Fibroblast of lung (primary cell): ENCODE measurements around the gene RHOT2. TPM values are rescaled to one million over a fixed set of nuclear protein-coding genes. Genes with fewer than 3 reads are reported as not detected.
A peak's percentile ranks its signal among the peaks of the same experiment; 100 is the strongest.

ENCODE experiments used
- DNase-seq, 2 donors: peaks; one replicate each; pipeline versions ENCODE4 v3.0.0 to v3.0.0-alpha.2; 2010; ENCODE audit warnings: low read depth in 2 of 2
- H2AFZ ChIP-seq: 2 replicates; pipeline ENCODE4 v1.5.1; 2012; ENCODE audit warnings: low read length, control low read depth, inconsistent platforms
- H3K27ac ChIP-seq: 2 replicates; pipeline ENCODE4 v1.5.1; 2011; ENCODE audit warnings: low read length, control low read depth; ENCODE audit not compliant: insufficient read depth
- H3K27me3 ChIP-seq: 2 replicates; pipeline ENCODE4 v1.5.1; 2011; ENCODE audit warnings: mild to moderate bottlenecking, low read length; ENCODE audit not compliant: control insufficient read depth, insufficient read depth
- H3K36me3 ChIP-seq: 2 replicates; pipeline ENCODE4 v1.5.1; 2011; ENCODE audit warnings: low read length; ENCODE audit not compliant: control insufficient read depth, insufficient read depth
- H3K4me1 ChIP-seq: 2 replicates; pipeline ENCODE4 v1.5.1; 2011; ENCODE audit warnings: low read length; ENCODE audit not compliant: control insufficient read depth, insufficient read depth; ENCODE audit errors: extremely low read depth
- H3K4me2 ChIP-seq: 2 replicates; pipeline ENCODE4 v1.5.1; 2011; ENCODE audit warnings: low read length, control low read depth; ENCODE audit not compliant: insufficient read depth; ENCODE audit errors: extremely low read depth
- H3K4me3 ChIP-seq, 4 experiments: fragments of 200-600 bp in 1 of 4; sonication (generic) in 1 of 4; replicated peaks in 1 of 4; 2 replicates each; pipeline ENCODE4 v1.5.1; 2011 to 2016; ENCODE audit warnings: low read length in 4 of 4, low read depth in 3 of 4, mild to moderate bottlenecking in 3 of 4, control low read depth in 2 of 4, inconsistent platforms in 1 of 4, mixed read lengths in 1 of 4; ENCODE audit not compliant: insufficient read depth in 1 of 4; ENCODE audit errors: control extremely low read depth in 1 of 4
- H3K79me2 ChIP-seq: 2 replicates; pipeline ENCODE4 v1.5.1; 2012; ENCODE audit warnings: mild to moderate bottlenecking, low read length, inconsistent platforms; ENCODE audit not compliant: control insufficient read depth, insufficient read depth
- H3K9ac ChIP-seq: 2 replicates; pipeline ENCODE4 v1.5.1; 2011; ENCODE audit warnings: mild to moderate bottlenecking, low read length, control low read depth; ENCODE audit not compliant: insufficient read depth
- H3K9me3 ChIP-seq: 2 replicates; pipeline ENCODE4 v1.5.1; 2012; ENCODE audit warnings: low read depth, low read length; ENCODE audit not compliant: control insufficient read depth, insufficient read depth
- H4K20me1 ChIP-seq: 2 replicates; pipeline ENCODE4 v1.5.1; 2011; ENCODE audit warnings: low read length; ENCODE audit not compliant: control insufficient read depth, insufficient read depth; ENCODE audit errors: extremely low read depth
- CTCF ChIP-seq, 2 donors: IDR thresholded peaks in 1 of 2; conservative IDR thresholded peaks in 1 of 2; 1 replicate in 1 of 2; 2 replicates in 1 of 2; pipeline ENCODE4 v1.5.1; 2011 to 2012; ENCODE audit warnings: low read length in 2 of 2, control low read depth in 1 of 2, inconsistent platforms in 1 of 2, low read depth in 1 of 2, mild to moderate bottlenecking in 1 of 2
- EZH2 ChIP-seq: IDR thresholded peaks from 2 replicates; pipeline ENCODE4 v1.5.1; 2012; ENCODE audit warnings: low read length, control low read depth, mild to moderate bottlenecking; ENCODE audit errors: missing control alignments
- polyA plus RNA-seq, 2 donors: library from polyadenylated mRNA; depleted of rRNA in 1 of 2; stranded (reverse) in 1 of 2; unstranded in 1 of 2; fragments of >200 nt; gene quantifications; 2 replicates each; pipeline ENCODE4 v1.2.1, GENCODE V29; 2011 to 2012; ENCODE audit warnings: missing spikeins in 1 of 2
- total RNA-seq: library from RNA; depleted of rRNA; stranded (reverse); fragments of >200 nt; gene quantifications from 2 replicates; pipeline ENCODE4 v1.2.1, GENCODE V29; 2014

Gene RHOT2
- total and polyA plus RNA-seq, 2 donors (not counting 1 experiment from before 2014, with no cell fraction given), result 29.6 to 35.4 TPM

GRCh38 chr16:666572-666971 is 1.4 kb upstream of the RHOT2 start:
- Histone ChIP-seq H3K4me3 (no peak overlapping the region), H4K20me1 (no peaks in the 10 kb centered on the region), H3K27ac (no peak overlapping the region), H3K4me2 (no peak overlapping the region), H3K9ac (no peak overlapping the region), H3K36me3 (peaks cover 25% of the 10 kb centered on the region), H3K9me3 (no peaks in the 10 kb centered on the region), H2AFZ (no peak overlapping the region), H3K27me3 (no peaks in the 10 kb centered on the region), H3K79me2 (peaks cover 23% of the 10 kb centered on the region), H3K4me1 (peaks cover 7% of the 10 kb centered on the region)
- DNase-seq, result no peak
- TF ChIP-seq CTCF (conservative IDR thresholded peaks at IDR 0.05 in 1 of 2, IDR thresholded peaks at IDR 0.05 in 1 of 2; ENCODE audit: low read depth in 1 of 2, low read length in 2 of 2) (no peak), EZH2 (no peak)

GRCh38 chr16:667113-667779 is 686 bp upstream of the RHOT2 start:
- Histone ChIP-seq H3K9ac (no peak overlapping the region), H3K4me1 (peaks cover 7% of the 10 kb centered on the region), H3K36me3 (peaks cover 31% of the 10 kb centered on the region), H3K27me3 (no peaks in the 10 kb centered on the region), H2AFZ (peak overlapping the region; percentile 89), H3K4me2 (no peak overlapping the region), H4K20me1 (no peaks in the 10 kb centered on the region), H3K4me3 (no peak overlapping the region), H3K9me3 (no peaks in the 10 kb centered on the region), H3K27ac (peak overlapping the region; percentile 19), H3K79me2 (peaks cover 23% of the 10 kb centered on the region)
- no peak for TF ChIP-seq CTCF (conservative IDR thresholded peaks at IDR 0.05 in 1 of 2, IDR thresholded peaks at IDR 0.05 in 1 of 2; ENCODE audit: low read depth in 1 of 2, low read length in 2 of 2)
- TF ChIP-seq EZH2, result no peak
- no peak for DNase-seq

GRCh38 chr16:668519-669171 is 713 bp downstream of the RHOT2 start:
- peak overlapping the region; percentile 73 for H3K27ac ChIP-seq
- H3K79me2 ChIP-seq, result peaks cover 23% of the 10 kb centered on the region
- peaks cover 7% of the 10 kb centered on the region for H3K4me1 ChIP-seq
- H3K9me3 ChIP-seq, result no peaks in the 10 kb centered on the region
- H3K4me2 ChIP-seq, result peak overlapping the region; percentile 94
- H4K20me1 ChIP-seq, result no peaks in the 10 kb centered on the region
- no peaks in the 10 kb centered on the region for H3K27me3 ChIP-seq
- H3K36me3 ChIP-seq, result peaks cover 39% of the 10 kb centered on the region
- H3K9ac ChIP-seq, result peak overlapping the region; percentile 89
- peak overlapping the region; percentile 66 to 90 (median 88) for H3K4me3 ChIP-seq
- TF ChIP-seq CTCF (conservative IDR thresholded peaks at IDR 0.05 in 1 of 2, IDR thresholded peaks at IDR 0.05 in 1 of 2; ENCODE audit: low read depth in 1 of 2, low read length in 2 of 2) (no peak), EZH2 (no peak)
- no peak overlapping the region for H2AFZ ChIP-seq
- no peak for DNase-seq
